GM18870 (cell line): ENCODE data around the gene RPS6KA5.

Experiments
- ATAC-seq: cut with Tn5 transposase; IDR thresholded peaks from one replicate; pipeline ENCODE4 v1.9.1; 2021; ENCODE audit warnings: moderate library complexity; ENCODE audit not compliant: unreplicated experiment

The RPS6KA5 gene

GRCh38 chr14:90812109-90812508, 248.3 kb downstream of the RPS6KA5 start:
- ATAC-seq, result no peak

GRCh38 chr14:90811641-90812040, 248.8 kb downstream of the RPS6KA5 start:
- ATAC-seq, result no peak

GRCh38 chr14:90810806-90811205, 249.6 kb downstream of the RPS6KA5 start:
- ATAC-seq, result no peak

DNA sequence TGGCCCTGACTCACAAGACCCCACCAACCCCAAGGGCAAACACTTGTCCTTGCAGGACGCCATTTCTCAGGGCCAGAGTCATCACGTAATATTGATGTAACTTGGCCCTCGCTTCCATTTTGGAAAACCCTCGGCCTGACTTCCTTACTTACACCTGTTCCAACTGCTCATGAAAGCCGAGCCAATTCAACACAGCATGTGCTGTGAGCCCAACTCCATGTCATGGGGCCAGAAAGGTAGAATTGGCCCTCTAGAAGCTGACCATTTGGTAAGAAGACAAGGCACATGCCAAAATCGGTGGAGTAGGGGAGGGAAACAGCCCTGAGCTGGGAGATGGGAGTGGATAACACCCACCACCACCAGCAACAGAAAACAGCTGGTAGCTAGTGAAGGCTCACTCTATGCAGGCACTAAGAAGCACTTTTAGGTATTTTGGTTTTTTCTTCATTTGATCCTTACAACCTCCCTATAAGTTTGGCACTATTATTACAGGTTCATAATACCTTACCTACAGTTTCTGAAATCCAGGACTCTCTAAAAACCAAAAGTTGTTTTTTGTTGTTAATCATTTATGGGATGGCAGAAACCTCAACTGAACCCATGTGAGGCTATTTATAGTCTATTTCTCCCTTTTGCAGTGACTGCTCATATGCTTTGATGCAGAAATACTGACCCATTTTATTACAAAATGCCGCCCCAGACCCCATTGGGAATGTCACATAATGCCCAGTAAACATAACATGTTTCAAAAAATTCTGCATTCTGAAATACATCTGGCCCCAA, 250.7 kb downstream of the RPS6KA5 start:
- no peak for ATAC-seq

DNA sequence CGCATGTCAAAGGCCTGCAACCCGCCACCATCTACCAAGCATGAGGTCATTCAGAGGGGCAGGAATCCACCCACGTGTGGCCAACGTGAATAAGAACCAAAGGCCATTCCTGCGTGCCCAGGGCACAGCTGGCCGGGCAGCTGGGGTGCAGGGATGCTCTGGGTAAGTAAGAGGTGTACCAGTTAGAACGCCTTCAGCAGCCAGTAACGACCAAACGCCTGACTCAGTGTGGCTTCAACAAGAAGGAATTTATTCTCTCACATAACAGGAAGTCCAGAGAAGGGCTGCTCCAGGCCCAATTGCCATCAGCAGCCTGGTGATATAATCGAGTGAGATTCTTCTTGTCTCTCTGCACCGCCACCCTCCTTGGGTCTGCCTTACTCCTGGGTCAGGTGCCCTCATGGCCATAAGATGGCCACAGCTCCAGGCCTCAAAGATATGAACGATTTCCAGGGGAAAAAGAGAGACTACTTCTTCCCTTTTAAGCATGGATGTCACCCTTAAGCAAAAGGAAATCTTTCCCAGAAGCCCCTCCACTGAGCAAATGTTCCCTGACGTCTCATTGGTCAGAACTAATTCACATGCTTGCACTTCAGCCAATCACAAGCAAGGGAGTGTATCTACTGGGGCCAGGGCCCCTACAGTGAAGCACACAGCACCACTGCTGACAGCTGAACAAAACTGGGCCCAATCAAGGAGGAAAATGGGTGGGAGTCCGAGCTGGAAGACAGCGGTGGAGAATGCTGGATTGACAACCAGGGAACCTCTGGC, 251.5 kb downstream of the RPS6KA5 start:
- ATAC-seq, result no peak

DNA sequence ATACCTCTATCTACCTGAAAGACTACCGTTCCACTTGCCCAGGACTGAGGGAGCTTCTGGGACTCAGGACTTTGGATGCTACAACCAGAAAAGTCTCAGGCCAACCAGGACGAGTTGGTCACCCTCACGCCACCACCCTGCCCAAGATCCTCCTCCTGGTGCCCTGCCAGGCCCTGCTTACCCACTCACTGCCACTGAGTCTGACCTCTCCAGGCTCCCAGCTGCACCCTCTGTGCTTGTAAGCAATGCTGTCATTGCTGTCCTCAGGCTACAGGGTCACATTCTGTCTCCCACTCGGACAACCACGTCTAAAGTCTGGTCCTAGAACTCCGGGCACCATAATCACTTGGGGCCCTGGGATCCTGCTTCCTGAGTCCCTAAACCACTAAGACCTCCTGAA, 253.4 kb downstream of the RPS6KA5 start:
- no peak for ATAC-seq

DNA sequence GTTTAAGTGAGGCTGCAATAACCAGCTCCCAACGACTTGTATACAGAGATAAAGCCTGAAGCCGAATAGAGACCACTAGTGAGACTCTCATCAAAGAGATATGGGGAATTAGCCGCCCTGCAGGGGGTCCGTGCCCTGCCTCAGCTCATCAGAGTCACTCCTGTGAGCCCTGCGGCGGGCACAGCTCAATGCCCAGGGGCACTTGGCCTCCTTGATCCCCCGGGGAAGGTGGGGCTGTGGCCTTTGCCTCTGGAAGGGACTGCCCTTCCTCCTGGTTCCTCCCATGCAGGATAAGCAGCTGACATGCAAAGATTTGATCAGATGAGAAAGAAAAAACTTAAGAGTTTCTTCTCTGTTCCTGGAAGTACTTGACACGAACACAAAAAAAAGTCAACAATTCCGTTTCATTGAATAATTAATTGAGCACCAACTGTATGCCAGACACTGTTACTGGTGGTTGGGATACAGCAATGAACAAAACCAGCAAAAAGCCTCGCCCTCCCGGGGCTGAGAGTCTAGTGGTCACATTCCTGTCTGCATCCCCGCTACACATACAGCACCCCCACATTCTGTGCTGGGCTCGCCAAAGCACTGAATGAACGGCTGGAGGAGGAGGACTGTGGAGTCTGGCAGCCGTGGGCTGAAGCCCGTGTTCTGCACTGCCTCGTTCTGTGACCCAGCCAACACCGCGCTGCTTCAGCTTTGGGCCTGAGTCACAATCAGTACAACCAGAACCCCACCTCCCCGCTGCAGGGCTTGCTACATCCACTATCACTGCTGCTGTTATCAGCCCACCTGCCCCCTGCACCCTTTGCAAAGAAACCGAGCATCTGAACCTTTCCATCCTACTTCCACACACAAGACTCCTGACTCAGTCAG, 254.5 kb downstream of the RPS6KA5 start:
- ATAC-seq, result no peak

DNA sequence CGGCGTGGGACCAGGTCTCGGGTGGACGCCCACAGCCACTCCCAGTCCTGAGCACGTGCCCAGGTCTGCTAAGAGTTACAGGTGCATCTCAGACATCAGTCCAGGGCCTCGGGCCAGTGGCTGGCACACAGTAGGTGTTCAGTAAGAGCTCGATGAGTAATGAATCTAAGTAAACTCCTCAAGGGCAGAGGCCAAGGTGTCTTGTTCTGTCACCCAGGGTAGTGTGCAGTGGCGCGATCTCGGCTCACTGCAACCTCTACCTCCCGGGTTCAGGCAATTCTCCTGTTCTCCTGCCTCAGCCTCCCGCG, 255.4 kb downstream of the RPS6KA5 start:
- no peak for ATAC-seq

- ATAC-seq, result no peak
Observed at GRCh38 chr14:90804292-90805083, 256.0 kb downstream of the RPS6KA5 start.

DNA sequence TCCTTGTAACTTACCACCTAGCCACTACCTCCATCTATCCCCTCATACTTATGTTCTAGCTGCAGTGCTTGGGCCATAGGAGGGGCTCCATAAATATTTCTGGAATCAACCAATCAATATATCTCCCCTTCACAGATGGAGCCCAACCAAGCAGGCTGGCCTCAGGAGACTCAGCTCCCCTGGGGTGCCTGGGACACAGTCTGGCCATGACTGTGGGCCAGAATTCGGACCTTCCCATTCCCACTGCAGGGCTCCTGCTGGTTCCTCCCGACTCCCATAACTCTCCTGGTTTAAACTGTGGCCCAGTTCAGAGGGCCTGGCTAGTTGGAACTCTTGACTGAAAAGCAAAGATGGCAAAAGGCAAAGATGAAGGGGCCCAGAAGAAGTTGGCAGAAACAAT, 257.2 kb downstream of the RPS6KA5 start:
- no peak for ATAC-seq

DNA sequence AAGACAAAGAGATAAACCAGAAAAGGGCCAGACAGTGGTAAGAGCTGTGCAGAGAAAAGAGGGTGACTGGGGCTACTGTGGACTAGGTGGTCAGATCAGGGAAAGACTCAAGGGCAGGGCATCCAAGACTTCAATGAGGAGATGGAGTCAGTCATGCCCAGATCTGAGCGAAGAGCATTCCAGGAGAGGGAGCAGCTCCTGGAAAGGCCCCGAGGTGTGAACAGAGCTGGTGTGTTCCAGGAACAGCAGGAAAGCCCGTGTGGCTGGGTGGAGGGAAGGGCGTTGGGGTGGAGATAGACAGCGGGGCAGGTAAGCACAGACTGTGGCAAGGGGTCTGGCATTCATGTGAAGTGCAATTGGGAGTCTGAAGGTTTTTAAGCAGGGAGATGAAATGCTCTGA, 261.0 kb downstream of the RPS6KA5 start:
- no peak for ATAC-seq

- no peak for ATAC-seq
Observed at GRCh38 chr14:90797919-90798318, 262.5 kb downstream of the RPS6KA5 start.
